ENCODE measurements around the gene MMEL1.
"Not testable (repeated sequence)": the region's sequence is repeated elsewhere in the genome, so short reads cannot be mapped to it uniquely, and the experiment has no call there.

The MMEL1 gene

GRCh38 chr1:2630498-2631135 lies 2.2 kb downstream of the MMEL1 start:
- H3K36me3 ChIP-seq (replicated peaks), result no peaks in the 10 kb centered on the region
- no peak overlapping the region for H3K4me3 ChIP-seq (ENCODE audit: low read depth, low read length)
- H3K27ac ChIP-seq, result no peak overlapping the region
- in situ Hi-C loops (cut with HindIII; ENCODE audit: low pct_ligation_motif_present, low sequenced_read_pairs), result no loop called here
- H3K27me3 ChIP-seq (replicated peaks), result peaks cover 26% of the 10 kb centered on the region
- TF ChIP-seq CTCF (IDR thresholded peaks at IDR 0.05; ENCODE audit: low read depth, low read length, missing control alignments), result no peak
- no peak for DNase-seq

GRCh38 chr1:2629627-2630497 lies 3.0 kb downstream of the MMEL1 start:
- in situ Hi-C loops (cut with HindIII; ENCODE audit: low pct_ligation_motif_present, low sequenced_read_pairs), result no loop called here
- no peak overlapping the region for H3K27ac ChIP-seq
- no peaks in the 10 kb centered on the region for H3K36me3 ChIP-seq (replicated peaks)
- no peak for TF ChIP-seq CTCF (IDR thresholded peaks at IDR 0.05; ENCODE audit: low read depth, low read length, missing control alignments)
- peaks cover 26% of the 10 kb centered on the region for H3K27me3 ChIP-seq (replicated peaks)
- H3K4me3 ChIP-seq (ENCODE audit: low read depth, low read length), result no peak overlapping the region
- DNase-seq, result no peak

- H3K4me3 ChIP-seq (ENCODE audit: low read depth, low read length), result no peak overlapping the region
- H3K27ac ChIP-seq, result no peak overlapping the region
- no peak for TF ChIP-seq CTCF (IDR thresholded peaks at IDR 0.05; ENCODE audit: low read depth, low read length, missing control alignments)
- in situ Hi-C loops (cut with HindIII; ENCODE audit: low pct_ligation_motif_present, low sequenced_read_pairs), result no loop called here
- peaks cover 26% of the 10 kb centered on the region for H3K27me3 ChIP-seq (replicated peaks)
- H3K36me3 ChIP-seq (replicated peaks), result no peaks in the 10 kb centered on the region
- DNase-seq, result no peak
Measured at GRCh38 chr1:2628933-2629626, 3.7 kb downstream of the MMEL1 start.

GRCh38 chr1:2628191-2628932 lies 4.5 kb downstream of the MMEL1 start:
- H3K27ac ChIP-seq, result no peak overlapping the region
- peaks cover 26% of the 10 kb centered on the region for H3K27me3 ChIP-seq (replicated peaks)
- DNase-seq, result no peak
- no peaks in the 10 kb centered on the region for H3K36me3 ChIP-seq (replicated peaks)
- TF ChIP-seq CTCF (IDR thresholded peaks at IDR 0.05; ENCODE audit: low read depth, low read length, missing control alignments), result no peak
- in situ Hi-C loops (cut with HindIII; ENCODE audit: low pct_ligation_motif_present, low sequenced_read_pairs), result no loop called here
- no peak overlapping the region for H3K4me3 ChIP-seq (ENCODE audit: low read depth, low read length)

GRCh38 chr1:2627746-2628145 lies 5.1 kb downstream of the MMEL1 start:
- TF ChIP-seq CTCF (IDR thresholded peaks at IDR 0.05; ENCODE audit: low read depth, low read length, missing control alignments), result no peak
- in situ Hi-C loops (cut with HindIII; ENCODE audit: low pct_ligation_motif_present, low sequenced_read_pairs), result no loop called here

GRCh38 chr1:2625748-2626147 lies 7.1 kb downstream of the MMEL1 start:
- H3K36me3 ChIP-seq (replicated peaks); H3K4me3 ChIP-seq (ENCODE audit: low read depth, low read length); DNase-seq; H3K27ac ChIP-seq; in situ Hi-C loops (cut with HindIII; ENCODE audit: low pct_ligation_motif_present, low sequenced_read_pairs): not testable (repeated sequence)
- H3K27me3 ChIP-seq (replicated peaks), result peaks cover 26% of the 10 kb centered on the region

More at GRCh38 chr1:2627746-2628145, 5.1 kb downstream of the MMEL1 start:
- DNase-seq, result no peak
- H3K4me3 ChIP-seq (ENCODE audit: low read depth, low read length), result no peak overlapping the region
- H3K27ac ChIP-seq, result no peak overlapping the region
- peaks cover 26% of the 10 kb centered on the region for H3K27me3 ChIP-seq (replicated peaks)
- H3K36me3 ChIP-seq (replicated peaks), result no peaks in the 10 kb centered on the region

Measured in brain microvascular endothelial cell (primary cell).